Measurements from ENCODE around the gene CASP4.

DNA sequence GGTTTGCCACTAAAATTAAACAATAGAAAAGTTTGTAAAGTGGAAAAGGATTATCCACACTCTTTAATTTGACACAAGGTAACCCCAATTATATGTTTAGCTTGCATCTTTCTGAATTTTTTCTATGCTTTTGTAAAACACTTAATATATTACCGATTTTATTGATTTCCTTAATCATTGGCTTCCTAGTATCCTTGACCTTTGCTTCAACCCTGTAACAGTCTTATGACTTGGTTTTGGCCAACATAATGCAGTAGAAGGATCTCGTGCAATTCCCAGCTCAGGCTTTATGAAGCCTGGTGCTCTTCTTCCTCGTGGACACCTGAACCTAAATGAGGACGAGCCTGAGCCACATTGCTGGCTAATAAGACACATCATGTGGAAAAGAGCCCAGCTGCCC, 23.6 kb upstream of the CASP4 start:
- TF ChIP-seq, protein P1, sequence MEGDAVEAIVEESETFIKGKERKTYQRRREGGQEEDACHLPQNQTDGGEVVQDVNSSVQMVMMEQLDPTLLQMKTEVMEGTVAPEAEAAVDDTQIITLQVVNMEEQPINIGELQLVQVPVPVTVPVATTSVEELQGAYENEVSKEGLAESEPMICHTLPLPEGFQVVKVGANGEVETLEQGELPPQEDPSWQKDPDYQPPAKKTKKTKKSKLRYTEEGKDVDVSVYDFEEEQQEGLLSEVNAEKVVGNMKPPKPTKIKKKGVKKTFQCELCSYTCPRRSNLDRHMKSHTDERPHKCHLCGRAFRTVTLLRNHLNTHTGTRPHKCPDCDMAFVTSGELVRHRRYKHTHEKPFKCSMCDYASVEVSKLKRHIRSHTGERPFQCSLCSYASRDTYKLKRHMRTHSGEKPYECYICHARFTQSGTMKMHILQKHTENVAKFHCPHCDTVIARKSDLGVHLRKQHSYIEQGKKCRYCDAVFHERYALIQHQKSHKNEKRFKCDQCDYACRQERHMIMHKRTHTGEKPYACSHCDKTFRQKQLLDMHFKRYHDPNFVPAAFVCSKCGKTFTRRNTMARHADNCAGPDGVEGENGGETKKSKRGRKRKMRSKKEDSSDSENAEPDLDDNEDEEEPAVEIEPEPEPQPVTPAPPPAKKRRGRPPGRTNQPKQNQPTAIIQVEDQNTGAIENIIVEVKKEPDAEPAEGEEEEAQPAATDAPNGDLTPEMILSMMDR (IDR thresholded peaks at IDR 0.05): no peak
- TF ChIP-seq POLR2A (IDR thresholded peaks at IDR 0.05) (no peak), POLR2AphosphoS5 (IDR thresholded peaks at IDR 0.05) (no peak)

Measured in stomach (tissue), 4 donors.